SU-DHL-6 (cell line): ENCODE data around the gene KRTAP2-1.
"Not testable (repeated sequence)": the region's sequence is repeated elsewhere in the genome, so short reads cannot be mapped to it uniquely, and the experiment has no call there.

Experiments
- H2AFZ ChIP-seq: fragments of 200-600 bp; sonication (generic); 2 replicates; pipeline ENCODE4 v1.6.1; 2014; ENCODE audit warnings: low read depth, mild to moderate bottlenecking, moderate library complexity, mixed read lengths, antibody characterized with exemption, low read length; ENCODE audit not compliant: severe bottlenecking
- H3F3A ChIP-seq: fragments of 200-600 bp; shearing (Covaris generic); 2 replicates; pipeline ENCODE4 v1.6.0; 2016; ENCODE audit warnings: antibody characterized with exemption, mild to moderate bottlenecking; ENCODE audit not compliant: insufficient read depth
- H3K27ac ChIP-seq: fragments of 200-600 bp; sonication (generic); 2 replicates; pipeline ENCODE4 v1.5.1; 2016; ENCODE audit warnings: low read depth, mild to moderate bottlenecking, low read length, moderate library complexity, mixed read lengths
- H3K27me3 ChIP-seq: fragments of 200-600 bp; sonication (generic), shearing (Covaris generic); 2 replicates; pipeline ENCODE4 v1.6.0; 2014; ENCODE audit warnings: mild to moderate bottlenecking, low read length
- H3K36me3 ChIP-seq: fragments of 200-600 bp; sonication (generic); 2 replicates; pipeline ENCODE4 v1.6.1; 2014; ENCODE audit warnings: mild to moderate bottlenecking, low read length, mixed read lengths
- H3K4me2 ChIP-seq: fragments of 300-600, 200-600 bp; shearing (Covaris generic), sonication (generic); 2 replicates; pipeline ENCODE4 v1.6.0; 2014; ENCODE audit warnings: low read length, low read depth, mild to moderate bottlenecking; ENCODE audit not compliant: poor library complexity, severe bottlenecking
- H3K4me3 ChIP-seq: fragments of 200-600 bp; sonication (generic); 2 replicates; pipeline ENCODE4 v1.5.1; 2014; ENCODE audit warnings: antibody characterized with exemption, low read length, mild to moderate bottlenecking, mixed read lengths; ENCODE audit not compliant: insufficient read depth, poor library complexity, severe bottlenecking
- H3K79me2 ChIP-seq: fragments of 200-600 bp; sonication (generic); 2 replicates; pipeline ENCODE4 v1.6.1; 2014; ENCODE audit warnings: mild to moderate bottlenecking, low read length, moderate library complexity; ENCODE audit not compliant: insufficient read depth
- H3K9ac ChIP-seq: fragments of 200-600 bp; sonication (generic); 2 replicates; pipeline ENCODE4 v1.7.0; 2014; ENCODE audit warnings: mild to moderate bottlenecking, low read length
- H3K9me2 ChIP-seq: fragments of 200-600 bp; sonication (generic); replicated peaks from 2 replicates; pipeline ENCODE4 v1.6.1; 2014; ENCODE audit warnings: low read length; ENCODE audit not compliant: insufficient read depth
- H3K9me3 ChIP-seq: fragments of 200-600 bp; sonication (generic); 2 replicates; pipeline ENCODE4 v1.6.1; 2014; ENCODE audit warnings: low read length, mixed read lengths; ENCODE audit not compliant: insufficient read depth
- H4K20me1 ChIP-seq: fragments of 200-600 bp; sonication (generic); 2 replicates; pipeline ENCODE4 v1.6.1; 2014; ENCODE audit warnings: low read depth, mild to moderate bottlenecking, antibody characterized with exemption, low read length, moderate library complexity, mixed read lengths
- EZH2phosphoT487 ChIP-seq: fragments of 200-600 bp; sonication (generic), shearing (Covaris generic); conservative IDR thresholded peaks from 2 replicates; pipeline ENCODE4 v1.6.1; 2018; ENCODE audit warnings: mild to moderate bottlenecking, antibody characterized with exemption, low read length, moderate library complexity, mixed read lengths
- TF ChIP-seq, protein P1 (sequence below): fragments of 200-600 bp; sonication (generic); IDR thresholded peaks from one replicate; pipeline ENCODE4 v1.5.1; 2017; ENCODE audit warnings: antibody characterized with exemption, mild to moderate bottlenecking, low read length, moderate library complexity; ENCODE audit not compliant: insufficient read depth, poor library complexity, severe bottlenecking

KRTAP2-1 gene

DNA sequence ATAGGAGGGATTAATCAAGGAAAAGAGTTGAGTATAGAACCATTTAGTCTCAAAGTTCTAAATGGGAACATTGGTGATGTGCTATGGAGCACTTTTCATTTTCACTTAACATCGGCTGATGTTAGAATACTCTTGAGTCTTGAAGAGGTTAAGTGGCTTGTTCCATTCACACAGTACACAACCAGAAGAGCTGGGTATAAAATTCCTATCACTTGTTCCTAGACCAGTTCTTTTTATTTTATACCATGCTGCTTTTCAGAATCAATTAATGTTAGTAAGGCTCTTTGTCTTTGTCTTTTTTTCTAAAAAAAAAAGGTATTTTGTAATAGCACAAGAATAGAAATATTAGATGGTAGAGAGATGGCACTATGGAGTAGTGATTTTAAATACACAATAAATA is 4.2 kb downstream of the KRTAP2-1 start:
- H2AFZ ChIP-seq, result no peak overlapping the region

GRCh38 chr17:41040783-41041571 is 6.1 kb downstream of the KRTAP2-1 start, which contains the start of gene KRTAP1-1:
TSS of gene KRTAP1-1 (minus strand) at chr17:41041450. CDS start at chr17:41041397, 53 bp downstream.
- H3K27ac ChIP-seq, H3K9me2 ChIP-seq, H3K79me2 ChIP-seq, H2AFZ ChIP-seq, H4K20me1 ChIP-seq, H3F3A ChIP-seq, H3K36me3 ChIP-seq, H3K4me3 ChIP-seq, H3K27me3 ChIP-seq, H3K9ac ChIP-seq, H3K4me2 ChIP-seq: not testable (repeated sequence)
- peaks cover 12% of the 10 kb centered on the region; the same call in 1 of the 2 replicates for H3K9me3 ChIP-seq

More for the DNA sequence above, 4.2 kb downstream of the KRTAP2-1 start:
- no peak for TF ChIP-seq EZH2phosphoT487
- TF ChIP-seq, protein P1, sequence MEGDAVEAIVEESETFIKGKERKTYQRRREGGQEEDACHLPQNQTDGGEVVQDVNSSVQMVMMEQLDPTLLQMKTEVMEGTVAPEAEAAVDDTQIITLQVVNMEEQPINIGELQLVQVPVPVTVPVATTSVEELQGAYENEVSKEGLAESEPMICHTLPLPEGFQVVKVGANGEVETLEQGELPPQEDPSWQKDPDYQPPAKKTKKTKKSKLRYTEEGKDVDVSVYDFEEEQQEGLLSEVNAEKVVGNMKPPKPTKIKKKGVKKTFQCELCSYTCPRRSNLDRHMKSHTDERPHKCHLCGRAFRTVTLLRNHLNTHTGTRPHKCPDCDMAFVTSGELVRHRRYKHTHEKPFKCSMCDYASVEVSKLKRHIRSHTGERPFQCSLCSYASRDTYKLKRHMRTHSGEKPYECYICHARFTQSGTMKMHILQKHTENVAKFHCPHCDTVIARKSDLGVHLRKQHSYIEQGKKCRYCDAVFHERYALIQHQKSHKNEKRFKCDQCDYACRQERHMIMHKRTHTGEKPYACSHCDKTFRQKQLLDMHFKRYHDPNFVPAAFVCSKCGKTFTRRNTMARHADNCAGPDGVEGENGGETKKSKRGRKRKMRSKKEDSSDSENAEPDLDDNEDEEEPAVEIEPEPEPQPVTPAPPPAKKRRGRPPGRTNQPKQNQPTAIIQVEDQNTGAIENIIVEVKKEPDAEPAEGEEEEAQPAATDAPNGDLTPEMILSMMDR, result no peak
- Histone ChIP-seq H3K4me2 (no peak overlapping the region), H3K9me2 (no peaks in the 10 kb centered on the region), H3K79me2 (no peaks in the 10 kb centered on the region), H3K9ac (no peak overlapping the region), H3K9me3 (peaks cover 12% of the 10 kb centered on the region; the same call in 1 of the 2 replicates), H4K20me1 (no peaks in the 10 kb centered on the region), H3K27me3 (0 out of 2 replicates have a peak, but pooled peaks cover 3% of the 10 kb centered on the region), H3K36me3 (no peaks in the 10 kb centered on the region), H3K4me3 (no peak overlapping the region), H3K27ac (no peak overlapping the region), H3F3A (no peaks in the 10 kb centered on the region)

- Histone ChIP-seq H3K9me2 (no peaks in the 10 kb centered on the region), H2AFZ (no peak overlapping the region), H3K4me2 (no peak overlapping the region), H3K9ac (no peak overlapping the region), H3K27me3 (0 out of 2 replicates have a peak, but pooled peaks cover 3% of the 10 kb centered on the region), H3K4me3 (no peak overlapping the region), H3K27ac (no peak overlapping the region), H3F3A (no peaks in the 10 kb centered on the region), H3K79me2 (no peaks in the 10 kb centered on the region), H3K9me3 (peaks cover 8% of the 10 kb centered on the region; the same call in 1 of the 2 replicates), H3K36me3 (no peaks in the 10 kb centered on the region), H4K20me1 (no peaks in the 10 kb centered on the region)
- no peak for TF ChIP-seq EZH2phosphoT487
Measured at GRCh38 chr17:41037853-41038350, 9.2 kb downstream of the KRTAP2-1 start.

DNA sequence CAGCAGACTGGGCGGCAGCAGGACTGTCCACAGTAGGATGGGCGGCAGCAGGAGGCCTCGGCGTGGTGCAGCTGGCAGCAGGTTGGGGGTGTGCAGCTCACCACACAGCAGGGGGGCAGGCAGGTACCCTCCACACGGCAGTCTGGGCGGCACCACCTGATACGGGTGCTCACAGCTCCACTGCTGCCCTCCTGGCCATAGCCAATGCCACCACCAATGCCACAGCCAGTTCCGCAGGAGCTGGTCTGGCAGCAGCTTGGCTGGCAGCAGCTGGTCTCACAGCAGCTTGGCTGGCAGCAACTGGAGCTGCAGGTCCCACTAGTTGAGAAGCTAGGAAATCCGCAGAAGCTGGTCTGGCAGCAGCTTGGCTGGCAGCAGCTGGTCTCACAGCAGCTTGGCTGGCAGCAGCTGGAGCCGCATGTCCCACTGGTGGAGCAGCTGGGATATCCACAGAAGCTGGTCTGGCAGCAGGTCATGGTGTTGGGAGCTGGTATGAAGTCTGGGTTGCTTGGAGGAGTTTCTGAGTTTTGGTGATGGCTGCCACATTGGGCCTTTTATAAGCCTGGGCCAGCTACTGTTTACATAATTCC is 12.7 kb downstream of the KRTAP2-1 start, which contains the start of gene KRTAP1-3:
Gene KRTAP1-3, minus strand, starts transcription at position 529 of the 590 bp plus-strand sequence. Its CDS starts 53 bp downstream, at position 476.
- H3K9me2 ChIP-seq, H2AFZ ChIP-seq, H3K36me3 ChIP-seq, H3K4me2 ChIP-seq, H3K9me3 ChIP-seq, H4K20me1 ChIP-seq, H3K27me3 ChIP-seq, H3K4me3 ChIP-seq, H3K27ac ChIP-seq, H3K79me2 ChIP-seq, H3F3A ChIP-seq, H3K9ac ChIP-seq: not testable (repeated sequence)
